ENCODE results near the gene LRBA. TPM values are rescaled to one million over a fixed set of nuclear protein-coding genes. Genes with fewer than 3 reads are reported as not detected.

LRBA gene
- total and polyA plus RNA-seq, 4 donors = 11.8 to 149 (median 34.2) TPM

DNA sequence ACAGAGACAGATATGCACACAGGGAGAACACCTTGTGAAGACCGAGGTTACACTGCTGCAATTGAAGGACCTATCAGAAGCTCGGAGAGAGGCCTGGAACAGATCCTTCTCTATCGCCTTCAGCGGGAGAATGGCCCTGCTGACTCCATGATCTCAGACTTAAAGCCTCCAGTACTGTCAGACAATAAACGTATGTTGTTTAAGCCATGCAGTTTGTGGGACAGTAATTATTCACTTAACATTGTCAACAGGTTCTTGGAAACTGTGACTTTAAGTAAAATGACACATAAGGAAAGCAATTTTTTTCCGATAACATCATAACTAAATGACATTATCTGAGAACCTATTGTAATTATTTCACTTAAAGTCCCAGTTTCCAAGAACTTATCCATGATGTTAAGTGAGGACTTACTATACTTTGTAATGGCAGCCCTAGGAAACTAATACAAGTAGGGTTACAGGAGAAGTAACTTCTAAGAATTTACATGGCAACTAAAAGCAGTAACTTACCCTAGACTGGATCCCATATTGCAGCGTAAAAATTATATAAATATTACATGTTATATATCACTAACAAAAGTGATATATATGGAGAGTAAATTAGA is 613.9 kb downstream of the LRBA start:
- Histone ChIP-seq H3K9ac (ENCODE audit: insufficient read depth in 1 of 2, low read length in 2 of 2) (no peak overlapping the region), H3K9me3 (ENCODE audit: control insufficient read depth in 4 of 4, insufficient read depth in 3 of 4, low read length in 3 of 4) (no peaks in the 10 kb centered on the region), H3K4me1 (ENCODE audit: control insufficient read depth in 5 of 5, insufficient read depth in 5 of 5, low read length in 5 of 5) (peaks cover 0 to 3% (median 0%) of the 10 kb centered on the region in 5 donors), H3K36me3 (ENCODE audit: control insufficient read depth in 4 of 4, insufficient read depth in 4 of 4, low read length in 4 of 4) (no peaks in the 10 kb centered on the region), H3K27ac (ENCODE audit: low read depth in 1 of 2, low read length in 1 of 2) (no peak overlapping the region), H3K4me3 (no peak overlapping the region), H3K27me3 (ENCODE audit: control insufficient read depth in 3 of 3, insufficient read depth in 3 of 3, low read length in 2 of 3) (no peaks in the 10 kb centered on the region)
- ATAC-seq (ENCODE audit: insufficient read depth, low FRiP score) (no peak), DNase-seq (no peak)
- WGBS, 2 donors = 95 to 98% methylated on average over 7 of the region's 7 CpGs
- TF ChIP-seq, protein P1, sequence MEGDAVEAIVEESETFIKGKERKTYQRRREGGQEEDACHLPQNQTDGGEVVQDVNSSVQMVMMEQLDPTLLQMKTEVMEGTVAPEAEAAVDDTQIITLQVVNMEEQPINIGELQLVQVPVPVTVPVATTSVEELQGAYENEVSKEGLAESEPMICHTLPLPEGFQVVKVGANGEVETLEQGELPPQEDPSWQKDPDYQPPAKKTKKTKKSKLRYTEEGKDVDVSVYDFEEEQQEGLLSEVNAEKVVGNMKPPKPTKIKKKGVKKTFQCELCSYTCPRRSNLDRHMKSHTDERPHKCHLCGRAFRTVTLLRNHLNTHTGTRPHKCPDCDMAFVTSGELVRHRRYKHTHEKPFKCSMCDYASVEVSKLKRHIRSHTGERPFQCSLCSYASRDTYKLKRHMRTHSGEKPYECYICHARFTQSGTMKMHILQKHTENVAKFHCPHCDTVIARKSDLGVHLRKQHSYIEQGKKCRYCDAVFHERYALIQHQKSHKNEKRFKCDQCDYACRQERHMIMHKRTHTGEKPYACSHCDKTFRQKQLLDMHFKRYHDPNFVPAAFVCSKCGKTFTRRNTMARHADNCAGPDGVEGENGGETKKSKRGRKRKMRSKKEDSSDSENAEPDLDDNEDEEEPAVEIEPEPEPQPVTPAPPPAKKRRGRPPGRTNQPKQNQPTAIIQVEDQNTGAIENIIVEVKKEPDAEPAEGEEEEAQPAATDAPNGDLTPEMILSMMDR (IDR thresholded peaks at IDR 0.05; ENCODE audit: control extremely low read depth, extremely low read depth) = no peak

DNA sequence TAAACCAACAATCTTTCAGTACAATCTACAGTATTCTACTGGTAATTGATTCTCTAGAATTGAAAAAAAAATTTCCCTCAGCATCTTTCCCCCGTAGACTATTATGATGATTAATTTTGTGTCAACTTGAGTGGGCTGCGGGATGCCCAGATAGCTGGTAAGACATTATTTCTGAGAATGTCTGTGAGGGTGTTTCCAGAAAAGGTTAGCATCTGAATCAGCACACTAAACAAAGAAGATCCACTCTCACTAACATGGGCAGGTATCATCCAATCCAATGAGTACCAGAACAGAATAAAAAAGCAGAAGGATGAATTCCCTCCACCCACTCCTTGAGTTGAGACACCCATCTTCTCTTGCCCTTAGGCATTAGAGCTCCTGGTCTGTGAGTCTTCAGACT is 619.2 kb downstream of the LRBA start:
- no peak for ATAC-seq (ENCODE audit: insufficient read depth, low FRiP score)

DNA sequence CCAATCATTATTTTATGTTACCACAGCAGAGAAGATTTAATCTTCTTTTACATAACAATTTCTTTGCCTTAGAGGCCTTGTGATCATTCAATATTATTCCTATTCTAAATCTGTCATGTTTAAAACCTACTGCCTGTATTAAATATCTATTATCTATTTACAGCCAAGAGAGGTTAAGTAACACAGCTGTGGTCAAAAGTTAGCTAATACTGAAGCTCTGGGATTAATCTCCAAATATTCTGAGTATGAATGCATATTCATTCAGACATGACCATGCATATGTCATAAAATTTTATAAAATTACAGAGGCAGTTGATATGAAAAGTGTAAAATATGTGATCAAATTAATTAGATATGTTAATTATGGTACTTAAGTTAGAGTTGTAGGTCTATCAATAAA is 621.0 kb downstream of the LRBA start:
- TF ChIP-seq, protein P1 (IDR thresholded peaks at IDR 0.05; ENCODE audit: control extremely low read depth, extremely low read depth) = no peak
- H3K9ac ChIP-seq (ENCODE audit: insufficient read depth in 1 of 2, low read length in 2 of 2) = no peak overlapping the region
- H3K9me3 ChIP-seq (ENCODE audit: control insufficient read depth in 4 of 4, insufficient read depth in 3 of 4, low read length in 3 of 4) = peaks cover 0 to 3% (median under 1%) of the 10 kb centered on the region in 4 donors
- H3K27me3 ChIP-seq (ENCODE audit: control insufficient read depth in 3 of 3, insufficient read depth in 3 of 3, low read length in 2 of 3) = no peaks in the 10 kb centered on the region
- no peak for ATAC-seq (ENCODE audit: insufficient read depth, low FRiP score)
- H3K4me1 ChIP-seq (ENCODE audit: control insufficient read depth in 5 of 5, insufficient read depth in 5 of 5, low read length in 5 of 5) = no peaks in the 10 kb centered on the region
- no peak for DNase-seq
- no peaks in the 10 kb centered on the region for H3K36me3 ChIP-seq (ENCODE audit: control insufficient read depth in 4 of 4, insufficient read depth in 4 of 4, low read length in 4 of 4)
- H3K4me3 ChIP-seq = no peak overlapping the region
- H3K27ac ChIP-seq (ENCODE audit: low read depth in 1 of 2, low read length in 1 of 2) = no peak overlapping the region

More for the DNA sequence above, 619.2 kb downstream of the LRBA start:
- H3K9me3 ChIP-seq (ENCODE audit: control insufficient read depth in 4 of 4, insufficient read depth in 3 of 4, low read length in 3 of 4) = peaks cover 0 to 3% (median under 1%) of the 10 kb centered on the region in 4 donors
- H3K4me1 ChIP-seq (ENCODE audit: control insufficient read depth in 5 of 5, insufficient read depth in 5 of 5, low read length in 5 of 5) = no peaks in the 10 kb centered on the region
- no peak overlapping the region for H3K27ac ChIP-seq (ENCODE audit: low read depth in 1 of 2, low read length in 1 of 2)
- H3K4me3 ChIP-seq = no peak overlapping the region
- no peaks in the 10 kb centered on the region for H3K27me3 ChIP-seq (ENCODE audit: control insufficient read depth in 3 of 3, insufficient read depth in 3 of 3, low read length in 2 of 3)
- TF ChIP-seq, protein P1 (IDR thresholded peaks at IDR 0.05; ENCODE audit: control extremely low read depth, extremely low read depth) = no peak
- WGBS, 2 donors = 45 to 67% methylated on average over 2 of the region's 2 CpGs
- no peaks in the 10 kb centered on the region for H3K36me3 ChIP-seq (ENCODE audit: control insufficient read depth in 4 of 4, insufficient read depth in 4 of 4, low read length in 4 of 4)
- no peak overlapping the region for H3K9ac ChIP-seq (ENCODE audit: insufficient read depth in 1 of 2, low read length in 2 of 2)
- no peak for DNase-seq

DNA sequence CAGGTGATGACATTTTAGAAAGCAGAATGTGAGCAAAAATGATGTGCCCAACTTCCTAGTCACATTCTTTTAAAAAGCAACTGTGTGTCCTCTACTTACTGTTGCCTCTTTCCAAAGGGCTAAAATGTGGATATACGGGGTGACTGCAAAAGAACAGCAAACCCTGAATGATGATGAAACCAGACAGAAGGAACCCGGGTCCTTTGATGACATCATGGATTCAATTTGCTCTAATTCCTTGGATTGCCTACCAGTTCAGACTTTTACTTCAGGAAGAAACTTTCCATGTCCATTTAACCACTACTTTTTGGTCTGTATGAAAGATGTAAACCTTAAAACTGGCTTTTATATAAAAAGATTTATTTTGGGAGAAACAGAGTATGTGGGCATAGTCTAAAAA is 624.0 kb downstream of the LRBA start:
- TF ChIP-seq, protein P1 (IDR thresholded peaks at IDR 0.05; ENCODE audit: control extremely low read depth, extremely low read depth) = no peak
- no peaks in the 10 kb centered on the region for H3K4me1 ChIP-seq (ENCODE audit: control insufficient read depth in 5 of 5, insufficient read depth in 5 of 5, low read length in 5 of 5)
- no peak for DNase-seq
- no peak overlapping the region for H3K9ac ChIP-seq (ENCODE audit: insufficient read depth in 1 of 2, low read length in 2 of 2)
- H3K36me3 ChIP-seq (ENCODE audit: control insufficient read depth in 4 of 4, insufficient read depth in 4 of 4, low read length in 4 of 4) = no peaks in the 10 kb centered on the region
- H3K9me3 ChIP-seq (ENCODE audit: control insufficient read depth in 4 of 4, insufficient read depth in 3 of 4, low read length in 3 of 4) = peaks cover 0 to 3% (median under 1%) of the 10 kb centered on the region in 4 donors
- 84 to 96% methylated on average over 2 of the region's 2 CpGs for WGBS, 2 donors
- no peak for ATAC-seq (ENCODE audit: insufficient read depth, low FRiP score)
- no peak overlapping the region for H3K4me3 ChIP-seq
- H3K27ac ChIP-seq (ENCODE audit: low read depth in 1 of 2, low read length in 1 of 2) = no peak overlapping the region
- no peaks in the 10 kb centered on the region for H3K27me3 ChIP-seq (ENCODE audit: control insufficient read depth in 3 of 3, insufficient read depth in 3 of 3, low read length in 2 of 3)
